NCI-H2196 (cell line): ENCODE data around the gene PMEPA1.
A peak's percentile ranks its signal among the peaks of the same experiment; 100 is the strongest.

Experiments
- DNase-seq: peaks from one replicate; lab custom pipeline; 2025; ENCODE audit not compliant: unreplicated experiment; lab: John Stamatoyannopoulos, UW

The PMEPA1 gene

DNA sequence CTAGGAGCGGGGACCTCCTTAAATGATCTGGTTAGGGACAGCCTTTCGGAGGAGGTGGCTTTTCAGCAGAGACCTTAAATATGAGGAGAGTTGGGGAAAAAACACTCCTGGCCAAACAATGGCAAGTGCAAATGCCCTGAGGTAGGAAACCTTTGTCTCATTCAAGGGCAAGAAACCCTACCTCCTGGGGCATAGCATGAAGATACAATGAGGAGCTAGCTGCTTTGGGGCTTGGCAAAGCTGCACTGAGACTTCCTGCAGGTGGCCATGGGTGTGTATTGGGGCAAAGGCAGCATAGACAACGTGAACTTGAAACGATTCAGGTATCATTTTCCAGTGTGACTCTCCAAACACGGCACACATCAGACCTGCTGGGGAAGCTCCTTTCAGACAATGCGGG is 30.7 kb downstream of the PMEPA1 start:
- DNase-seq = peak; percentile 40

DNA sequence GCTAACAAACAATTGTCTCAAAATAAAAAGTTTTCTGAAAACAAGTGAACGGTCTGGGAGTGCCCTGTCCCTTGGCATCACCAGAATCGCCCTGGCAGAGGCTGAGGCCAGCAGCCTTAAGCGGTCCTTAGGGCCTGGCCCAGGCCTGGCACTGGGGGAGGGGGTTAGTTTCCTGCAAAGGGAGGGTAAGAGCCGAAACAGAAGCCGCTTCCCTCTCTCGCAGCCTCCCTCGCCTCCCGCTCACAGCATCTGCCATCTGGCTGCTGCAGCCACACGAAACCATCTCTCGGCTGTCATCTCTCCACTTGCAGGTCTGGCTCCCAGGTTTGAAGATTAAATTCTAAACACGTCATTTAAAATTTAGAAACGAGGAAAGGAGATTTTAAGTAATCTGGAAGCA is 31.5 kb downstream of the PMEPA1 start:
- peak; percentile 7 for DNase-seq

DNA sequence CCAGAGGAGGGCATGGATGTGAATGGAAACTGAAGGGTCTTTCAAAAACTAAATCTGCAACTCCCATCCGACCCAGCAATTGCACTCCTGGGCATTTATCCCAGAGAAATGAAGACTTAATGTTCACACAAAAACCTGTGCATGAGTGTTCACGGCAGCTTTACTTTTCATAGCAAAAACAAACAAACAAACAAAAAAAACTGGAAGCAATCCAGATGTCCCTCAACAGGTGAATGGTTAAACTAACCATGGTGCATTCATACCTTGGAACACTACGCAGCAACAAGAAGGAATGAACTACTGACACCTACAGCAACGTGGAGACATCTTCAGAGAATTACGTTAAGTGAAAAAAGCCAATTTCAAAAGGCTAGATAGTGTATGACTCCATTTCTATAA is 32.2 kb downstream of the PMEPA1 start:
- DNase-seq = peak; percentile 37

DNA sequence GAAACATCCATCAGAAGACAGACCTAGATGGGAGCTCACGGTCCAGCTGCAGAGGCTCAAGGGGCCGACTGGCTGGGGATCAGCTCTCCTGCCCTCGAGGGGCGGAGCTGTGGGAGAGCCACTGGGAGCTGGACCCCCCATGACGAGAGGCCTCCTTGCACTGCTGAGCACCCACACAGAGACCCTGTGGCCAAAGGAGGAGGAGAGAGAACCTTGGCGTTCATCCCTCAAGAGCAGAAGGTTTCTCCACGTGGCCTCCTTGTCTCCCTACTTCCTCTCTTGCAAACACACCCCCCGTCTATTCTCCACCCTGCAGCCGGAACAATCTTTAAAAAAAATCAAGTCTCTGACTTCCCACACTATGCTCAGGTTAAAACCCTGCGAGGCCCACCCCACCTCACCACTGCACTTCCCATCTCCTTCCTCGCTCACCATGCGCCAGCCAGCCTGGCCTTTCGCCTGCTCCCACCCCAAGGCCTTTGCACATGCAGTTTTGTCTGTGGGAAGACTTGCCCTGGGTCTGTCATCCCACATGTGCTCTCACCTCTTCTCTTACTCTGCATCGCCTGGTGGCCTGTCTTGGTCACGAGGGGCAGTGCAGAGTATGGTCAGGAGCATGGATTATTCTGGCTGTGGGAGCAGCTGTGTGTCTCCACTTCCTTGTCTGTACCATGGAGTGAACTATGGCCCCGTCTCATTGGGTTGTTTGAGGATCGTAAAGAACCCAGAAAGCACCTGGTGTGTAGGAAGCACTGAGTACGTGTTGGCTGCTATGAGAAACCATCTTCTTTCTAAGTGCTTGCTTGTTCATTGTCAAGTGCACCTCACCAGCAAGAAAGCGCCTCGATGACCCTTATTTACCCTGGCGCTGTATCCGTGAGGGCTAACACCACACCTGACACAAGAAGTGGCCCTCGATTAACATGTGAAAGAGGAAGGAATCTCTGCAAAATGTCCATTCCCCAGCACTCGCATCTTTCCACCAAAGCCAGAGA is 32.9 kb downstream of the PMEPA1 start:
- DNase-seq = peak; percentile 37

DNA sequence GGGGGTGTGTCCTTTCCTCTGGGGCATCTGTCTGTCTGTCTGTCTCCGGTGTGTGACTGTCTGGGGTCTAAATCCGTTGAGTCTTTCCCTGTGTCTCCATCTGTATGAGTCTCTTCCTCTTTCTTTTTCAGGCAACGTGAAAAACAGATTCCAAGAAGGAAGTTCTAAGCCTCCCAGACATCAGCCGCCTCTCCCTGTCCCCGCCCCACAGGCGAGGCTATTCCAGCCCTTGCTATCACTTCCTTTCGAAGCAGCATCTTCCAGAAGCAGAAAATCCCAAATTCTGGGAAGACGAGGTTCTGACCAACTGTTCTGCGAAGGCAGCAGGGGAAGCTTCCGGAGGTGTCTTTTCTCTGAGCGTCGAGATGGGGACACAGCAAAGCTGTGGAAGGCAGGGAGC is 34.0 kb downstream of the PMEPA1 start:
- DNase-seq = no peak

DNA sequence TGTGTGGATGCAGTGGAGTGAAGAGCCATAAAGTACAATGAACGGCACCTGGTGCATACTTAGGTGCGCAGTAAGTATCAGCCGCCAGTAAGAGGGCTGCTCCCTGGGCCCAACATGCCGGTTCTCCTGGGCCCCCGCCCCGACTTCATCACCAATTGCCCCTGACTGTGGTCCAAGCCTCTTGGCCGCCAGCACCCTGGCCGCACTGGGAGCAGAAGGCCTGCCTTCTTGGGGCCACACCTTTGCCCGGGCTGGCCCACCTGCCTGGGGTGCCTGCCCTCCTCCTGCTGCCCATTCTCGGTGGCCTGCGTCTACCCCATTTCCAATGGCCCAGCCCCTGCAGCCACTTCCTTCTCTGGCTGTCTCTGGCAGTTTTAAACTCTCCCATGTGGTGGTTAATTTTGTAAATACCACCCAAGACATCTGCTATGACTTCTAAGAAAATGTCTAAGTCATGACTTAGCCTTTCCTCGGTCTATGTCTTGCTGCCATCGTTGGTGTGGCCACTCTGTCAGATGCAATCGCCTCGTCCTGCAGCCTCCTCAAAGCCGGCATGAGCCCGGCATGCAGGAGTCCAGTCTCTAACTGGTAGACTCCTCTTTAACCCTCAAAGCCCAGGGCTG is 36.8 kb downstream of the PMEPA1 start:
- no peak for DNase-seq

DNA sequence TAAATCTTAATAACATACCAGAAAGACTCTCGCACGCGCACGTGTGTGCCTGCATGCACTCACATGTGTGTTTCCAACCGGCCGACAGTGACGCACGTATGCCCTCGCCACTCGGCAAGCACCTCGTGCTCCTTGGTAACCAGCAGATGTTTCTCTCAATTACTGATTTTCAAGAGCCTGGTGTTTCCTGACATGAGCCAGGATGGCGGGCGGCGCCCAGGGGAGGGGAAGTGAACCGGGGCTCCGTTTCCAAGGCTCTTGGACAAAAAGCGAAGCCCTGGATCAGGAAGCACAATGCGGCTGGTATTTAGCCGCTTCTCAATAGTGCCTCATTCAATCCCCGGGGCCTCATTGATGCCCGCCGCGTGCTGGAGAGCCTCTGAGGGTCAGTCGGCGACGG is 37.7 kb downstream of the PMEPA1 start:
- peak; percentile 79 for DNase-seq

DNA sequence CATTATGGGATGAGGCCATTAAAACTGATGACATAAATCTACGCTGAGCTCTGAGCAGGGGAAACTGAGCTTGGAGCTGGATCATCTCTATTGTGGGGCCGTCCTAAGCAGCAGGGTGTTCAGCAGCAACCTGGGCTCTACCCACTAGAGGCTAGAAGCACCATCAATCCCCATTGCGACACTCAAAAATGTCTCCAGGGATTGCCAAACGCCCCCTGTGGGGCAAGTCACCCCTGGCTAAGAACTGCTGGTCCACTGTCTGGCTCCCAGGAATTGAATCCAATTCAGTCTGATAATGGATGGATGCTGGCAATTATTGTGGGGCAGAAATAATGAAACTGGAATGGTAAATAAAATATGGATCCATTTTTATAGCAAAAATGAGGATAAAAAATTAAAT is 38.2 kb downstream of the PMEPA1 start:
- no peak for DNase-seq

DNA sequence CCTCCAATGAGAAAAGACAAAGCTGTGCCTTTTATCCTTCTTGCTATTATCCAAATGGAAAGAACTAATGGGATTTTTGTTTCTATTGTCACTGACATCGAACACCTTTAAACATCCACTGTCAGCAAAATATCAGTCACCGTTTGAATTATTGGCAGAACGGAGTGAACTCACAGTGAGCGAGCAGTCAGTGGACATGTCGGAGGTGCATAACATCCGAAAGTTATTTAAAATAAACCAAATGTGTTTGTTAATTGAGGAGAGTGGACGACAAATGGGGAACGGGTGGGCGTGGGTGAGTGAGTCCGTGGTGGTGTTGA is 38.8 kb downstream of the PMEPA1 start:
- no peak for DNase-seq

DNA sequence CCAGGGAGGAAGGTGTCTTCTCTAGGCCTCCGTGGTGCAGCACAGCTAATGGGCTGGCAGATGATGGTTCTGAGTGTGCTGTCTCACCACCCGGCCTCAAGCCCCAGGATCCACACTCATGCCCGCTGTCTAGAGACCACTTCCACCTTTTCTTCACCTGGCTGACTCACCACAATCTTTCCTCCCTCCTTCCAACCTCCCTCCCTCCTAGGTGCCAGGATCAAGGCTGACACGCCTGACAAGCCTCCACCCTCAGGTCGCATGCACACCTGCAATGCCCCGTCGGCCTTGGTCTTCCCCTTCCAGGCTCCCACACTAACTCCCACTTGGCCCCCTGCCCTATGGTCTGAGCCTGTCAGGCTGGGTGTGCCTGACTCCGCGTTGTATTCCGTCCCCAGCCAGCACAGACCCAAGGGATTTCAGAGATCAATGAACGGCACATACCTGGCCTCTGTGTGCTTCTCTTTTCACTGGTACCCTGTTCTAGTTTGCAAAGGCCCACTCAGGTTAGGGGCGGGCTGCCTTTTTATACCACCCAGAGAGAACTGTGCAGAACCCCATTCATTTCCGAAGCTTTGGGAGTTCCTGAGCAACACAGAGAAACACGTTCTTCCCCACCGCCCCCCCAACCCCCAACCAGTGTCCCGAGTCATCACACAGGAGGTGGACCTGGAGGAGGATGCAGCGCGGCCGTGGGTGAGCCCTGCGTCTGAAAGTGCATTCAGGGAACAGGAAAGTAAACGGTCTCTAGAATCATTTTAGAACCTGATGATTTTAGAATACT is 39.3 kb downstream of the PMEPA1 start:
- no peak for DNase-seq

DNA sequence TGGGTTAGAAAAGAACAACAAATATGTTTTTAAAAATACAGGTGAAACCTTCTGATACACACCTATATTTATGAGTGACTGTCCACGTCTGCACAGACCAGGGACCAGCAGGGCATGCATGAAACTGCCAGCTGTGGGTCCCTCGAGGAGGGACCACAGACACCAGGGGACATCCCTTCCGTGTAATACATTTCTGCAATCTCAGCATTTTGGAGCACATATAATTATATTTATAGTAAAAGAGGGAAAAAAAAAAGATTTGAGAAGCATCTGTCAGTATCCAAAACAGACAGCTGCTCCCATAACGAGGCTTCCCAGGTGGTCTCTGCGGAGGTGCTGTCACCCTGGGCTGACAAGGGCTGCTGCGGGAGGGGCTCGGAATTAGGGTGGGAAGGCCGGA is 40.2 kb downstream of the PMEPA1 start:
- no peak for DNase-seq

DNA sequence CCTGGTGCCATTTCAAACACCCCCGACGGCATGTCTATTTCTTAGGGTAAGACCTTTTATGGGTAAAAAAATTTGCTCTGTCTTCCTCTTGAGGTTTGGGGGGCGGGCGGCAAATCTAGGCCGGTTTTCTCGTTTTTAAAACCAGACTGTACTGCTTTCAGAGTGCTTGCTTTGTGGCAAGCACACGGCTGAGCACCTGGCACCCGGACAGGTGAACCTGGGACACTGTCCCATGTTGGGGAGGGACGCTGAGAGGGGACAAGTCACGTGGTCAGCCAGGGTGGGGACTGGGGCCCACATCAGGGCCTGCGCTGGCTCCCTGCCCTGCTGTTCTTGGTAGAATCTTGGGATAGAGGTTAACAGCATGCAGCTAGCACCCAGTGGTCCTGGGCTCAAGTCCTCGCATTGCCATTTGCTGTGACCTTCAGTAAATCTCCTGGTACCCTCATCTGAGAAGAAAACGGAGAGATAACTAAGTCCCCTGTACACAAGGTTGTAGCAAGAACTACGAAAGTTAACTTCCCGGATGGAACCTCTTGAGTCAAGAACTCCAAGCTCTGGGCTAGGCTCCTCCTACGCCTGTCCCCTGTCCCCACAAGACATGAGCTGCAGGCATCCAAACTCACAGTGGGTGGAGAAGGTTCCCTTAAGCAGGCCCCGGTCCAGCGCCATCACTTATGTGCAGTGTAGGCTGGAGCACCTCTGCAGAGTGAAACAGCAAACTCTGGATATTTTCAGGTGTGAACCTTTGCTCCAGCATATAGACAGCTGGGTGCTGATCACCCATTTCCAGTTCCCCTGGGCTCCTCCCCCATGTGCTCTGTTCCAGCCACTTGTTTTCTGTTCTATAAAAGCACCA is 41.7 kb downstream of the PMEPA1 start:
- no peak for DNase-seq

DNA sequence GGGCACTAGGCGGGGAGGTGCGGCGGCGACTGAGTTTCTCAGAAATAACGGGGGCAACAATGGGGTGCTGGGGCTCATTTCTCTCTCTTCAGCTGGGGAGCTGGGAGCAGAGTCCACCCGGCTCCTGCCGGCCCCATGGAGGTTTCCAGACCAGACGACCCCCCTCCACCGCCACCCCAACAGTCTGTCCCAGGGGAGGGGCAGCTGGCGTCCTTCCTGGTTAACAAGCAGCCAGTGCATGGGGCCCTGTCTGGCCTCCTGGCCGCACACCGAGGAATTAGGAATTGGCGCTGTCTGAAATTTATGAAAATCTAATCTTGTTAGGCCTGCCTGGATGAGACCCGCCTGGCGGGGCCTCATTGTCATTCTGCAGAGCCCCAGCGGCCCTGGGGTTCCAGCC is 42.4 kb downstream of the PMEPA1 start:
- DNase-seq = no peak

DNA sequence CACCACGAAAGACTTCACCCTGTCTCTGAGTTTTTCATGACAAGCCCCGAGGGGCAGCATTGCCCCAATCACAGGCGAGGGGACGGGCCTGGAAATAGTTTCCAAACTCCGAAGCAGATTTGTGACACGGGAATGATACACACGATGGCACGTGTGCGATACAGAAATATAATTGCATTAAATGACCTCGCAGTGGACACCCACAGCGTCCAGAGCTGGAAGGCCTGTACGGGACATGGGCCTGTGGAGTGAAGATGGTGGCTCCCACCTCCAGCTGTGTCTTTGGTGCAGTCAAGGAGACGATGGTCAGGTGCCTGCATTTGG is 43.0 kb downstream of the PMEPA1 start:
- DNase-seq = no peak

DNA sequence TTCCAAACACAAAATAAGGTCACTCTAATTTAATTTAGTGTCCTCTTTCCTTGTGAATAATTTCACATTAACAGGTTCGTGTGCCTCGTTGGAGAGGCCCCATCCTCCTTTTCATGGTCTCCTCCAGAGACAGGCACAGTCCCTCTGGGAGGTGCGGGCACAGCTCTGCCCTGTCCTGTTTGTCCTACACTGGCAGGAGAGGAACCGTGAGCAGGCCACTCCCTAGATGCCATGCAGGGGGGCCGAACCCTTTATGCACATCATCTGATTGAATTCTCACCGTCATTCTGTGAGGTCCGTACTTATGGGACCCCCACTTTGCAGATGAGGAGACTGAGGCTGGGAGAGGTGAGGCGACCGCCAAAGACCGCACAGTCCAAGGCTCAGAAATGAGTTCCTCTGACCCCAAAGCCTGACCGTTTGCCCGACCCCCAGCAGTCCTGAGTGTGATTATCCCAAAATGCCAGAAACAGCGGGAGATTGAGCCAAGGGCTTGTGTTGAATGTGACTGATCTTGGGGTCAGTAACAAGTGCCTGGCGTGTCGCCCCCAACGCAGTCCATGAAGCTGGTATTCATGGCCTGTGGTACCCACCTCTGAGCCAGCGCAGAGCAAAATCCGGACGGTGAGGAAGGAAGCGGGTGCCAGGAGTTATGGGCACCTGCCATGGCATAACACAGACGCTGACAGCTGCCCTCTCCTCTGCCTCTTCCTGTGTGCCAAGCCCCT is 43.5 kb downstream of the PMEPA1 start:
- DNase-seq = no peak

DNA sequence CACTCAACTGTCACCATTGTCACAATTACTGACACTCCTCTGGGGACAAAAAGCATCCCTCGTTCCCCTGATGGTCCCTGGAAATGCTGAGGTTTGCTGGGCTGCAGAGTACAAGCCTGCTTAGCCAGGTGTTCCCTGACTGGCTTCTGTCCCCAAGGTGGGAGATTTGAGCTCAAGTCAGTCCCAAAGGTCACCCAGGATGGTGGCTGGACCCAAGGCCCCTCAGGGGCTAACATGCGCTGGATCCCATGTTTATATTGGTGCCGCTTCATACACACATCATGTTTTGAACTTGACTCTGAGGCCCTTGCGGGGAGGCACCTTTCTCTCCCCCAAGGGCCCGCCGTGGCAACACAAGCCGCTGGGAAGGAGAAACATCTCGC is 44.2 kb downstream of the PMEPA1 start:
- DNase-seq = no peak

DNA sequence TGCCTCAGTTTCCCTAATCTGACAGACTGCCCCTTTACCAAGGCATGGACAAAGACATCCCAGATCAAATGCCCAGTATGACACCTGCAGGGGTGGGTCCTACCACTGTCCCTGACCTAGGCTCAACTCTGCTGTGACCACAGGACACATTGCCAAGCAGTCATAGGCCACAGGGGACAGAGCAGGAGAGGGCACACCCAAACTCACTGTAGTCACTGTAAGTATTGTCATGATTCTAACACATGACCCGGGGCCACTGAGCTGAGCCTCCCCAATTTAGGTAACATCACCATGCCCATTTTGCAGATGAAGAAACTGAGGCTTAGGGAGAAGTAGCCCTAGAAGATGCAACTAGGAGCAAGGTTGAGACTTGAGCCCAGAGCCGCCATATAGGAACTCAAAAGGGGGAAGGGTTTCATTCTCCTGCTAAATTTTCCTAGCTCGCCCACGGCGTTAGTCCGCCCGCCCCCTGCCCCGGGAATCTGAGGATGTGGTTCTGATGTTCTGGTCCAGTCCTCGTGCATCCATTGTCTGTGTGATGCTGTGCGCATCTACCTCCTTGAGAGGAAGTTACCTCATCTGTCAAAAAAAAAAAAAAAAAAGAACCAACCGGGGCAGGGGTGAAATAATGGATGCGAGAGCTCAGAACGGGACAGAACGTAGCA is 44.8 kb downstream of the PMEPA1 start:
- no peak for DNase-seq

DNA sequence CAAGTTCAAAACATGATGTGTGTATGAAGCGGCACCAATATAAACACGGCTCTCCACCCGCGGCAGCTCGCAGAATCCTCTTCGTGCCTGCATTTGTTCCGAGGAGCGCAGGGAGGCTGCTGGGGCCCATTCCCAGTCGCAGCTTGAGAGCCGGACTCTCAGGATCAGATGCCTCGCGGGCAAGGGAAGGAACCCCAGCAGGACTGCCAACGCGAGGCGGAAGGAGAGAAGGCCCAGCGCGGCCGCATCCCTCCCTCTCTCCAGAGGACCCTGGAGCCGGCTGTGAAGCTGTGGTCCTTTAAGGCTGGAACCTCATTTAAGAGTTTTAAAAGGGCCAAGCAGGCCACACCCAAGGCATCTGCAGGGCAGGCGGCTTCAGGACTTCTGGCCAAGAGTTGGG is 45.3 kb downstream of the PMEPA1 start:
- no peak for DNase-seq

DNA sequence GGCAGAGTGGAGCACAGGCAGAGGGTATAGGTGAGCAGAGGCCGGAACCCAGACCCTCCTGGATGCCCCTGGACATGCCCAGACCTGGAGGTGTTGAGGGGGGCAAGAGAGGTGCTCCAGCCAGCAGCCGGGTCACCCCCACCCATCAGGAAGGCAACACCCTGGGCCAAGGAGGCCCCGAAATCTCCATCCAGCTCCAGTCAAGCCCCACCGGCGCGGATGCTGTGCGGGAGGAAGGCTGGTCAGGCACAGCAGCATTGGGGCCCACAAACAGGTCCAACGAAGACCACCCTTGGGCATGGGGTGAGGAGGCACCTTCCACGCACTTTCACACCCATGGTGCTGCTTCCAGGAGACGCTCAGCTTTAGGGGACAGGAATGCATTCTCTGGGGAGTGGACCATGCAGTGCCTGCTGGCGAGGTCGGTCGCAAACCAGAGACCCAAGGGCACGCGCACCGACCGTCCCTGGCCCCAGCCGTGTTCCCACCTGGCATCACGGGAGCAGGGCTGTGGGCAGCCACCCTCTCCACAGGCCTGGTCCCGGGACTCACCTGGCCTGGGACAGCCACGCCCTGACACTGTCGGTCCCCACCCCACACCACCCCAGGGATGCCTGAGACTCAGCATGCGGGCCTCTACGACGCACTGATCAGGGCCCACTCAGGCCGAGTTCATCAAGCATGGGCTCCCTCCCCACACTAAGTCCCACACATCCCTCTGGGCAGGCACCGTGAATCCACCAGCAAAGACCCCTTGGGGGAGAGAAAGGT is 45.9 kb downstream of the PMEPA1 start:
- no peak for DNase-seq
